K562 (cell line): ENCODE measurements around the gene TMEM88. TPM values are rescaled to one million over a fixed set of nuclear protein-coding genes. Genes with fewer than 3 reads are reported as not detected.

Source experiments
- ARID4B ChIP-seq: sonication (generic); formaldehyde crosslinking; IDR thresholded peaks from 2 replicates; pipeline ENCODE4 v1.8.0; 2022; ENCODE audit warnings: mild to moderate bottlenecking, missing genetic modification reagents
- ASH1L ChIP-seq: fragments of 450-650 bp; IDR thresholded peaks from 2 replicates; pipeline ENCODE4 v1.6.1; 2018; ENCODE audit warnings: borderline replicate concordance, mild to moderate bottlenecking, low read depth; ENCODE audit not compliant: partially characterized antibody
- CREB1 ChIP-seq, 2 experiments: sonication (generic) in 1 of 2; formaldehyde crosslinking in 1 of 2; IDR thresholded peaks; 2 replicates each; pipeline versions ENCODE4 v1.6.1 to v1.8.0; 2012 to 2022; ENCODE audit warnings: inconsistent platforms in 1 of 2, mild to moderate bottlenecking in 1 of 2, missing genetic modification reagents in 1 of 2, moderate library complexity in 1 of 2
- DEAF1 ChIP-seq: fragments of 450-650 bp; formaldehyde crosslinking; IDR thresholded peaks from 2 replicates; pipeline ENCODE4 v1.4.0; 2020; ENCODE audit warnings: mild to moderate bottlenecking, moderate library complexity
- E2F1 ChIP-seq: sonication (generic); formaldehyde crosslinking; IDR thresholded peaks from 2 replicates; pipeline ENCODE4 v1.8.1; 2023; ENCODE audit warnings: mild to moderate bottlenecking, missing genetic modification reagents, moderate library complexity
- EP400 ChIP-seq: fragments of 450-650 bp; IDR thresholded peaks from 2 replicates; pipeline ENCODE4 v1.6.1; 2017; ENCODE audit warnings: antibody characterized with exemption, mild to moderate bottlenecking, moderate library complexity
- ESRRA ChIP-seq: fragments of 450-650 bp; IDR thresholded peaks from 2 replicates; pipeline ENCODE4 v1.6.1; 2014; ENCODE audit warnings: low read depth, mild to moderate bottlenecking, moderate library complexity, borderline replicate concordance
- NR2C1 ChIP-seq, 2 experiments: fragments of 450-650 bp; IDR thresholded peaks; 2 replicates each; pipeline ENCODE4 v1.6.1; 2017; ENCODE audit warnings: mild to moderate bottlenecking in 2 of 2, antibody characterized with exemption in 1 of 2, inconsistent platforms in 1 of 2, missing compliant biosample characterization in 1 of 2, missing genetic modification characterization in 1 of 2
- NRF1 ChIP-seq, 2 experiments: fragments of 450-650 bp; IDR thresholded peaks in 1 of 2; conservative IDR thresholded peaks in 1 of 2; 2 replicates each; pipeline ENCODE4 v1.6.1; 2014; ENCODE audit warnings: mild to moderate bottlenecking in 2 of 2
- POLR2B ChIP-seq: fragments of 450-650 bp; IDR thresholded peaks from 2 replicates; pipeline ENCODE4 v1.6.1; 2018; ENCODE audit warnings: low read depth; ENCODE audit not compliant: partially characterized antibody
- RBFOX2 ChIP-seq: fragments of 200-400 bp; formaldehyde crosslinking; IDR thresholded peaks from 2 replicates; pipeline ENCODE4 v1.6.1; 2017; ENCODE audit warnings: low read depth, mild to moderate bottlenecking, low read length, moderate library complexity
- TAF1 ChIP-seq: IDR thresholded peaks from 2 replicates; pipeline ENCODE4 v1.6.1; 2011; ENCODE audit warnings: mild to moderate bottlenecking, low read length, moderate library complexity; ENCODE audit not compliant: insufficient read depth, control insufficient read depth, severe bottlenecking; ENCODE audit errors: extremely low read depth
- TFAP4 ChIP-seq: sonication (generic); formaldehyde crosslinking; IDR thresholded peaks from 2 replicates; pipeline ENCODE4 v1.8.0; 2022; ENCODE audit warnings: missing genetic modification reagents, mild to moderate bottlenecking, moderate library complexity, borderline replicate concordance
- ZFP1 ChIP-seq: fragments of 450-650 bp; formaldehyde crosslinking; IDR thresholded peaks from 2 replicates; pipeline ENCODE4 v1.4.0; 2020; ENCODE audit warnings: mild to moderate bottlenecking, mixed read lengths
- polyA plus RNA-seq, 8 experiments: library from polyadenylated mRNA; depleted of rRNA in 4 of 8; stranded (reverse) in 5 of 8; unstranded in 3 of 8; fragments of >200 nt; fragmentation: Nextera tagmentation in 2 of 8; fragmentation: Illumina TruSeq in 1 of 8; extraction: Ambion mirVana in 2 of 8; extraction: Trizol in 1 of 8; gene quantifications; 2 replicates each; pipeline versions ENCODE4 v1.2.1 to v1.2.3, GENCODE V29; 2011 to 2014; ENCODE audit warnings: inconsistent platforms in 1 of 8, missing spikeins in 1 of 8
- total RNA-seq, 7 experiments: library from RNA; depleted of rRNA in 6 of 7; stranded (reverse); fragments of >200 nt in 6 of 7; fragmentation: Illumina TruSeq in 2 of 7; extraction: Trizol in 2 of 7; gene quantifications; 2 replicates each; pipeline versions ENCODE4 v1.2.1 to v1.2.3, GENCODE V29; 2011 to 2021; ENCODE audit warnings: low replicate concordance in 1 of 7

TMEM88 gene
- total and polyA plus RNA-seq, 9 of the 15 experiments (the other 6 are each of a cell fraction or from before 2014, with no cell fraction given), result 0.10 to 1.4 (median 0.36) TPM; not detected in 3

GRCh38 chr17:7844292-7845154 lies 10.3 kb upstream of the TMEM88 start (continued):
- TF ChIP-seq E2F1 (CRISPR knock-in tag), result no peak
- TF ChIP-seq ARID4B (CRISPR knock-in tag), result peak; percentile 34
- TF ChIP-seq DEAF1 (CRISPR knock-in tag), result no peak
- TF ChIP-seq ESRRA, result 0 out of 2 replicates have a peak, but pooled peaks have one; percentile 21
- peak; percentile 38 to 51; a peak in 3 of 4 replicates for TF ChIP-seq NRF1 (conservative IDR thresholded peaks at IDR 0.05 in 1 of 2, IDR thresholded peaks at IDR 0.05 in 1 of 2)
- TF ChIP-seq TAF1, result peak; percentile 40
- no peak for TF ChIP-seq NR2C1 (IDR thresholded peaks at IDR 0.05)
- TF ChIP-seq NR2C1 (tag; IDR thresholded peaks at IDR 0.05), result peak; percentile 40; the same call in 1 of the 2 replicates
- TF ChIP-seq POLR2B, result no peak
- TF ChIP-seq EP400, result peak; percentile 44; the same call in 1 of the 2 replicates
- TF ChIP-seq RBFOX2, result peak; percentile 82
- TF ChIP-seq TFAP4 (CRISPR knock-in tag), result 0 out of 2 replicates have a peak, but pooled peaks have one; percentile 41
- no peak for TF ChIP-seq ZFP1
- TF ChIP-seq CREB1 (IDR thresholded peaks at IDR 0.05), result no peak
- peak; percentile 47; the same call in 1 of the 2 replicates for TF ChIP-seq CREB1 (CRISPR knock-in tag; IDR thresholded peaks at IDR 0.05)
- TF ChIP-seq ASH1L, result peak; percentile 66
